H9 (cell line): Measurements from ENCODE around the gene ZNF358. TPM values are rescaled to one million over a fixed set of nuclear protein-coding genes. Genes with fewer than 3 reads are reported as not detected.

Experiments
- DNase-seq: peaks from one replicate; pipeline ENCODE4 v3.0.0-alpha.2; 2017
- H2AFZ ChIP-seq: one replicate; pipeline ENCODE4 v1.6.1; 2013; ENCODE audit warnings: mild to moderate bottlenecking, low read length, control low read depth, moderate library complexity
- H2AK5ac ChIP-seq: 2 replicates; pipeline ENCODE4 v1.6.1; 2013; ENCODE audit warnings: low read length, control low read depth, mixed read lengths; ENCODE audit not compliant: insufficient read length
- H2BK120ac ChIP-seq: one replicate; pipeline ENCODE4 v1.6.1; 2013; ENCODE audit warnings: low read depth, mild to moderate bottlenecking, low read length, control low read depth, inconsistent platforms; ENCODE audit not compliant: poor library complexity, severe bottlenecking
- H2BK12ac ChIP-seq: 2 replicates; pipeline ENCODE4 v1.6.1; 2013; ENCODE audit warnings: low read length, control low read depth, mixed read lengths, low read depth; ENCODE audit not compliant: insufficient read length
- H2BK15ac ChIP-seq: 2 replicates; pipeline ENCODE4 v1.6.1; 2013; ENCODE audit warnings: low read depth, low read length, control low read depth
- H2BK20ac ChIP-seq: one replicate; pipeline ENCODE4 v1.6.1; 2013; ENCODE audit warnings: low read depth, mild to moderate bottlenecking, low read length, control low read depth, inconsistent platforms; ENCODE audit not compliant: poor library complexity, severe bottlenecking
- H2BK5ac ChIP-seq: 2 replicates; pipeline ENCODE4 v1.6.1; 2013; ENCODE audit warnings: low read length, control low read depth, mixed read lengths; ENCODE audit not compliant: insufficient read length
- H3K14ac ChIP-seq: 2 replicates; pipeline ENCODE4 v1.6.1; 2013; ENCODE audit warnings: low read length, control low read depth; ENCODE audit not compliant: insufficient read depth
- H3K18ac ChIP-seq: 2 replicates; pipeline ENCODE4 v1.6.1; 2013; ENCODE audit warnings: low read depth, mild to moderate bottlenecking, mixed read lengths, low read length, control low read depth; ENCODE audit not compliant: insufficient read length
- H3K23ac ChIP-seq: 2 replicates; pipeline ENCODE4 v1.6.1; 2013; ENCODE audit warnings: low read length, control low read depth, mixed read lengths, low read depth; ENCODE audit not compliant: insufficient read length
- H3K23me2 ChIP-seq: 2 replicates; pipeline ENCODE4 v1.6.1; 2013; ENCODE audit warnings: low read depth, mild to moderate bottlenecking, mixed read lengths, low read length, control low read depth; ENCODE audit not compliant: insufficient read length, poor library complexity, severe bottlenecking
- H3K27ac ChIP-seq: 2 replicates; pipeline ENCODE4 v1.5.1; 2013; ENCODE audit warnings: low read length, control low read depth, mixed read lengths, low read depth; ENCODE audit not compliant: insufficient read length
- H3K27me3 ChIP-seq: 2 replicates; pipeline ENCODE4 v1.6.1; 2013; ENCODE audit warnings: low read length, control low read depth, inconsistent platforms; ENCODE audit not compliant: insufficient read depth
- H3K4ac ChIP-seq: 2 replicates; pipeline ENCODE4 v1.6.1; 2013; ENCODE audit warnings: low read depth, mild to moderate bottlenecking, control low read depth, inconsistent platforms, low read length, moderate library complexity
- H3K4me1 ChIP-seq: 2 replicates; pipeline ENCODE4 v1.6.1; 2013; ENCODE audit warnings: low read length, control low read depth, inconsistent platforms; ENCODE audit not compliant: insufficient read depth
- H3K4me2 ChIP-seq: 2 replicates; pipeline ENCODE4 v1.6.1; 2013; ENCODE audit warnings: low read length, control low read depth, mixed read lengths; ENCODE audit not compliant: insufficient read length, insufficient read depth
- H3K56ac ChIP-seq: 2 replicates; pipeline ENCODE4 v1.6.1; 2013; ENCODE audit warnings: low read depth, mild to moderate bottlenecking, mixed read lengths, low read length, control low read depth; ENCODE audit not compliant: insufficient read length
- H3K79me1 ChIP-seq: 2 replicates; pipeline ENCODE4 v1.6.1; 2013; ENCODE audit warnings: low read depth, mild to moderate bottlenecking, moderate library complexity, low read length, control low read depth, inconsistent platforms; ENCODE audit not compliant: insufficient read depth, poor library complexity, severe bottlenecking
- H3K79me2 ChIP-seq: 2 replicates; pipeline ENCODE4 v1.6.1; 2013; ENCODE audit warnings: low read length, control low read depth, inconsistent platforms; ENCODE audit not compliant: insufficient read depth
- H3K9ac ChIP-seq: 2 replicates; pipeline ENCODE4 v1.6.1; 2013; ENCODE audit warnings: low read length, control low read depth, mixed read lengths; ENCODE audit not compliant: insufficient read length; ENCODE audit errors: extremely low read depth
- H3K9me3 ChIP-seq: one replicate; pipeline ENCODE4 v1.6.1; 2013; ENCODE audit warnings: low read depth, low read length, inconsistent platforms; ENCODE audit not compliant: control insufficient read depth
- H3T11ph ChIP-seq: one replicate; pipeline ENCODE4 v1.6.1; 2013; ENCODE audit warnings: mild to moderate bottlenecking, low read length, control low read depth, inconsistent platforms
- H4K20me1 ChIP-seq: one replicate; pipeline ENCODE4 v1.6.1; 2013; ENCODE audit not compliant: control insufficient read depth, insufficient read length, insufficient read depth
- H4K5ac ChIP-seq: 2 replicates; pipeline ENCODE4 v1.6.1; 2013; ENCODE audit warnings: low read depth, mild to moderate bottlenecking, mixed read lengths, low read length, control low read depth; ENCODE audit not compliant: insufficient read length
- H4K8ac ChIP-seq: replicated peaks from 2 replicates; pipeline ENCODE4 v1.6.1; 2013; ENCODE audit warnings: low read length, control low read depth, mixed read lengths, low read depth; ENCODE audit not compliant: insufficient read length
- H4K91ac ChIP-seq: 2 replicates; pipeline ENCODE4 v1.6.1; 2013; ENCODE audit warnings: low read depth, mild to moderate bottlenecking, moderate library complexity, mixed read lengths, low read length, control low read depth; ENCODE audit not compliant: insufficient read length
- H3K27ac Mint-ChIP-seq, 3 experiments: 2 replicates in 2 of 3; 3 replicates in 1 of 3; pipeline ENCODE4 v1.8.0; 2020 to 2021; ENCODE audit warnings: mixed read lengths in 3 of 3, mild to moderate bottlenecking in 1 of 3, moderate library complexity in 1 of 3
- H3K27me3 Mint-ChIP-seq: 2 replicates; pipeline ENCODE4 v1.8.0; 2021; ENCODE audit warnings: low read depth, mild to moderate bottlenecking, moderate library complexity, mixed read lengths
- H3K36me3 Mint-ChIP-seq, 3 experiments: 2 replicates in 2 of 3; 3 replicates in 1 of 3; pipeline ENCODE4 v1.8.0; 2020 to 2021; ENCODE audit warnings: low read depth in 3 of 3, mixed read lengths in 3 of 3; ENCODE audit not compliant: insufficient read depth in 1 of 3
- H3K4me1 Mint-ChIP-seq, 2 experiments: 2 replicates each; pipeline ENCODE4 v1.8.0; 2020; ENCODE audit warnings: mixed read lengths in 2 of 2
- H3K4me3 Mint-ChIP-seq, 2 experiments: 2 replicates in 1 of 2; 3 replicates in 1 of 2; pipeline ENCODE4 v1.8.0; 2020 to 2021; ENCODE audit warnings: mild to moderate bottlenecking in 2 of 2, mixed read lengths in 2 of 2, moderate library complexity in 1 of 2
- H3K9me3 Mint-ChIP-seq, 2 experiments: 2 replicates in 1 of 2; 3 replicates in 1 of 2; pipeline ENCODE4 v1.8.0; 2020; ENCODE audit warnings: mild to moderate bottlenecking in 2 of 2, mixed read lengths in 2 of 2, moderate library complexity in 1 of 2
- WGBS: extraction: QIAGEN DNeasy Blood & Tissue Kit; methylation state at CpG from one replicate; pipeline ENCODE4 v1.1.7; 2013; ENCODE audit warnings: missing lambda C conversion rate, low lambda C conversion rate, mixed read lengths; ENCODE audit not compliant: insufficient read length; ENCODE audit errors: extremely low coverage; 5-methylcytosine and 5-hydroxymethylcytosine counted together
- total RNA-seq: library from RNA; stranded (reverse); gene quantifications from 2 replicates; pipeline ENCODE4 v1.2.1, GENCODE V29; 2021
- TF ChIP-seq, protein P1 (sequence below): fragments of 200-600 bp; sonication (generic); conservative IDR thresholded peaks from 3 replicates; pipeline ENCODE4 v1.8.0; 2021; ENCODE audit warnings: antibody characterized with exemption, mild to moderate bottlenecking

Gene ZNF358
- total RNA-seq, 1 experiment from 2014 or later = 40.5 TPM

DNA sequence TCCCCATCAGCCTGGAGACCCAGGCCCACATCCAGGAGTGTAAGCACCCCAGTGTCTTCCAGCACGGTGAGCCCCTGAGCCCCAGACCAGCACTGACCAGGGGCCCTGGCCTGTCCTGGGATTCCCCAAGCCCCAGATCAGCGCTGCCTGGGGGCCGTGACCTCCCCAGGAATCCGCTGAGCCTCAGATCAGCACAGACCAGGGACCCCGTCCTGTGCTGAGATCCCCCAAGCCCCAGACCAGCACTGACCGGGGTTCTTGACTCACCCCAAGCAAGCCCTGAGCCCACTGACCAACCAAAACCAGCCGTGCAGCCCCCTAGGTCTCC is 12.3 kb downstream of the ZNF358 start:
- Histone ChIP-seq H4K20me1 (no peaks in the 10 kb centered on the region), H3K9me3 (no peaks in the 10 kb centered on the region), H3K4me2 (no peak overlapping the region), H3K27me3 (no peaks in the 10 kb centered on the region), H3K27ac (no peak overlapping the region), H3K14ac (no peak overlapping the region), H3K18ac (no peak overlapping the region), H2BK20ac (no peak overlapping the region), H3K56ac (no peak overlapping the region), H4K8ac (no peak overlapping the region), H3K23ac (no peak overlapping the region), H2BK15ac (no peak overlapping the region), H3K9ac (no peak overlapping the region), H4K5ac (no peak overlapping the region), H3K79me2 (no peaks in the 10 kb centered on the region), H3K79me1 (no peaks in the 10 kb centered on the region), H2BK120ac (no peak overlapping the region), H3T11ph (no peak overlapping the region), H3K4me1 (peaks cover 2% of the 10 kb centered on the region), H2BK12ac (no peak overlapping the region), H3K4ac (no peak overlapping the region), H2AK5ac (no peak overlapping the region), H2BK5ac (no peak overlapping the region), H2AFZ (no peak overlapping the region), H4K91ac (no peak overlapping the region), H3K23me2 (peaks cover 4% of the 10 kb centered on the region)
- WGBS = no CpG with 5 or more reads among the region's 7 CpGs
- peaks cover 0 to 1% of the 10 kb centered on the region in 2 experiments; a peak in 1 of 4 replicates for H3K4me1 Mint-ChIP-seq
- H3K9me3 Mint-ChIP-seq = no peaks in the 10 kb centered on the region
- peaks cover 4 to 26% (median 24%) of the 10 kb centered on the region in 3 experiments; a peak in 6 of 7 replicates for H3K36me3 Mint-ChIP-seq
- no peaks in the 10 kb centered on the region for H3K27me3 Mint-ChIP-seq
- no peak overlapping the region for H3K27ac Mint-ChIP-seq
- H3K4me3 Mint-ChIP-seq = no peak overlapping the region
- no peak for DNase-seq
- TF ChIP-seq, protein P1, sequence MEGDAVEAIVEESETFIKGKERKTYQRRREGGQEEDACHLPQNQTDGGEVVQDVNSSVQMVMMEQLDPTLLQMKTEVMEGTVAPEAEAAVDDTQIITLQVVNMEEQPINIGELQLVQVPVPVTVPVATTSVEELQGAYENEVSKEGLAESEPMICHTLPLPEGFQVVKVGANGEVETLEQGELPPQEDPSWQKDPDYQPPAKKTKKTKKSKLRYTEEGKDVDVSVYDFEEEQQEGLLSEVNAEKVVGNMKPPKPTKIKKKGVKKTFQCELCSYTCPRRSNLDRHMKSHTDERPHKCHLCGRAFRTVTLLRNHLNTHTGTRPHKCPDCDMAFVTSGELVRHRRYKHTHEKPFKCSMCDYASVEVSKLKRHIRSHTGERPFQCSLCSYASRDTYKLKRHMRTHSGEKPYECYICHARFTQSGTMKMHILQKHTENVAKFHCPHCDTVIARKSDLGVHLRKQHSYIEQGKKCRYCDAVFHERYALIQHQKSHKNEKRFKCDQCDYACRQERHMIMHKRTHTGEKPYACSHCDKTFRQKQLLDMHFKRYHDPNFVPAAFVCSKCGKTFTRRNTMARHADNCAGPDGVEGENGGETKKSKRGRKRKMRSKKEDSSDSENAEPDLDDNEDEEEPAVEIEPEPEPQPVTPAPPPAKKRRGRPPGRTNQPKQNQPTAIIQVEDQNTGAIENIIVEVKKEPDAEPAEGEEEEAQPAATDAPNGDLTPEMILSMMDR = no peak
